Measurements from ENCODE around the gene RPS3.
"Not testable (repeated sequence)": the region's sequence is repeated elsewhere in the genome, so short reads cannot be mapped to it uniquely, and the experiment has no call there.

The RPS3 gene

GRCh38 chr11:75380245-75380644 is 19.1 kb upstream of the RPS3 start:
- DNase-seq (ENCODE audit: low spot score), result no peak
- no peak for FAIRE-seq

GRCh38 chr11:75380716-75381420 is 18.4 kb upstream of the RPS3 start:
- FAIRE-seq (no peak), DNase-seq (ENCODE audit: low spot score) (no peak)

GRCh38 chr11:75383246-75383645 is 16.1 kb upstream of the RPS3 start:
- FAIRE-seq (no peak), DNase-seq (ENCODE audit: low spot score) (no peak)

- DNase-seq (ENCODE audit: low spot score), result peak; percentile 26
- FAIRE-seq, result no peak
Observed at GRCh38 chr11:75384438-75385080, 14.8 kb upstream of the RPS3 start.

GRCh38 chr11:75386942-75387630 is 12.2 kb upstream of the RPS3 start:
- FAIRE-seq (no peak), DNase-seq (ENCODE audit: low spot score) (no peak)

GRCh38 chr11:75387736-75388294 is 11.5 kb upstream of the RPS3 start:
- no peak for DNase-seq (ENCODE audit: low spot score)
- no peak for FAIRE-seq

GRCh38 chr11:75388386-75389275 is 10.7 kb upstream of the RPS3 start:
- peak; percentile 40 for DNase-seq (ENCODE audit: low spot score)
- FAIRE-seq, result no peak

- FAIRE-seq (no peak), DNase-seq (ENCODE audit: low spot score) (no peak)
Observed at GRCh38 chr11:75389276-75389605, 10.1 kb upstream of the RPS3 start.

- no peak for DNase-seq (ENCODE audit: low spot score)
- FAIRE-seq, result no peak
Observed at GRCh38 chr11:75389925-75390324, 9.4 kb upstream of the RPS3 start.

- no peak for DNase-seq (ENCODE audit: low spot score)
- FAIRE-seq, result no peak
Observed at GRCh38 chr11:75394085-75394840, 5.1 kb upstream of the RPS3 start.

- FAIRE-seq, result no peak
- no peak for DNase-seq (ENCODE audit: low spot score)
Observed at GRCh38 chr11:75398906-75399305, 412 bp upstream of the RPS3 start.

GRCh38 chr11:75400146-75400865 is 988 bp downstream of the RPS3 start:
- DNase-seq (ENCODE audit: low spot score), result no peak
- FAIRE-seq, result no peak

- no peak for DNase-seq (ENCODE audit: low spot score)
- FAIRE-seq, result no peak
Observed at GRCh38 chr11:75402002-75402773, 2.9 kb downstream of the RPS3 start.

- FAIRE-seq, result no peak
- DNase-seq (ENCODE audit: low spot score), result no peak
Observed at GRCh38 chr11:75403037-75403436, 3.7 kb downstream of the RPS3 start.

- DNase-seq (ENCODE audit: low spot score) (no peak), FAIRE-seq (no peak)
Observed at GRCh38 chr11:75403983-75404658, 4.8 kb downstream of the RPS3 start.

GRCh38 chr11:75406338-75406777 is 7.0 kb downstream of the RPS3 start:
- FAIRE-seq, result no peak
- no peak for DNase-seq (ENCODE audit: low spot score)

GRCh38 chr11:75408957-75409219 is 9.6 kb downstream of the RPS3 start:
- FAIRE-seq (no peak), DNase-seq (ENCODE audit: low spot score) (no peak)

- FAIRE-seq; DNase-seq (ENCODE audit: low spot score): not testable (repeated sequence)
Observed at GRCh38 chr11:75409971-75410370, 10.7 kb downstream of the RPS3 start.

GRCh38 chr11:75413146-75413545 is 13.8 kb downstream of the RPS3 start:
- not testable (repeated sequence) for DNase-seq (ENCODE audit: low spot score); FAIRE-seq

Measured in RCC 7860 (cell line).